ENCODE measurements around the gene MYL5. TPM values are rescaled to one million over a fixed set of nuclear protein-coding genes. Genes with fewer than 3 reads are reported as not detected.
"Not testable (repeated sequence)": the region's sequence is repeated elsewhere in the genome, so short reads cannot be mapped to it uniquely, and the experiment has no call there.

Gene MYL5
- total RNA-seq, 1 experiment from 2014 or later, result 17.1 TPM

DNA sequence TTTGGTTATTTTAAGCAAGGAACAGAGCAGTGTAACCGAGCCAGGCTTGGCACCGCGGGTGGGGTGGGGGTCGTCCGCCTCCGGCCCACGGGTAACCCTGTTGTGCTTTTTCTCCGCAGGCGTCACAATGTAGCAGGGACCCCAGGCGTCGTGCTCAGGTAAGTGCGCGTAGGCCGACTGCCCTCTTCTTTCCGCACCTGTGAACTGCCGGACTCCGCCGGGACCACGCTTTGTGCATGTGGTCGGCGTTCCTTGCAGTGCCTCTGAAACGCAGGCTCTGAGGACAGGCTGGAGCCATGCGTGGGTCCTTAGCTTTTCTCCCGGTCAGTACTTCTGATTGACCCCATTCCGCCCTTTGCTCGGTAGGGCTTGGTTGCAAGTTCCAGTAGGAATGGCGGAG is 56.2 kb downstream of the MYL5 start:
- no peaks in the 10 kb centered on the region for H3K9me3 Mint-ChIP-seq (ENCODE audit: unreplicated experiment)
- Histone ChIP-seq H3K4me1 (no peaks in the 10 kb centered on the region), H3K36me3 (ENCODE audit: control insufficient read depth, insufficient read depth, low read length) (peaks cover 2% of the 10 kb centered on the region; the same call in 1 of the 2 replicates), H3K9me3 (no peaks in the 10 kb centered on the region), H3K27me3 (replicated peaks; ENCODE audit: control insufficient read depth, insufficient read depth, low read length) (no peaks in the 10 kb centered on the region), H3K4me3 (ENCODE audit: low read depth, low read length) (no peak overlapping the region)
- peaks cover 9% of the 10 kb centered on the region for H3K4me1 Mint-ChIP-seq (ENCODE audit: low read depth, unreplicated experiment)
- H3K27me3 Mint-ChIP-seq (ENCODE audit: insufficient read depth, unreplicated experiment), result no peaks in the 10 kb centered on the region
- CTCF ChIA-PET, result no interaction called here
- TF ChIP-seq, protein P1, sequence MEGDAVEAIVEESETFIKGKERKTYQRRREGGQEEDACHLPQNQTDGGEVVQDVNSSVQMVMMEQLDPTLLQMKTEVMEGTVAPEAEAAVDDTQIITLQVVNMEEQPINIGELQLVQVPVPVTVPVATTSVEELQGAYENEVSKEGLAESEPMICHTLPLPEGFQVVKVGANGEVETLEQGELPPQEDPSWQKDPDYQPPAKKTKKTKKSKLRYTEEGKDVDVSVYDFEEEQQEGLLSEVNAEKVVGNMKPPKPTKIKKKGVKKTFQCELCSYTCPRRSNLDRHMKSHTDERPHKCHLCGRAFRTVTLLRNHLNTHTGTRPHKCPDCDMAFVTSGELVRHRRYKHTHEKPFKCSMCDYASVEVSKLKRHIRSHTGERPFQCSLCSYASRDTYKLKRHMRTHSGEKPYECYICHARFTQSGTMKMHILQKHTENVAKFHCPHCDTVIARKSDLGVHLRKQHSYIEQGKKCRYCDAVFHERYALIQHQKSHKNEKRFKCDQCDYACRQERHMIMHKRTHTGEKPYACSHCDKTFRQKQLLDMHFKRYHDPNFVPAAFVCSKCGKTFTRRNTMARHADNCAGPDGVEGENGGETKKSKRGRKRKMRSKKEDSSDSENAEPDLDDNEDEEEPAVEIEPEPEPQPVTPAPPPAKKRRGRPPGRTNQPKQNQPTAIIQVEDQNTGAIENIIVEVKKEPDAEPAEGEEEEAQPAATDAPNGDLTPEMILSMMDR (IDR thresholded peaks at IDR 0.05; ENCODE audit: insufficient read depth in 1 of 2, low read depth in 1 of 2, low read length in 1 of 2, severe bottlenecking in 1 of 2, unreplicated experiment in 1 of 2), result no peak
- BruUV-seq (replicated peaks), result no TSS peak
- POLR2A ChIA-PET, result no interaction called here
- no peak overlapping the region for H3K27ac Mint-ChIP-seq (ENCODE audit: unreplicated experiment)
- intact Hi-C loops (cut with micrococcal nuclease; ENCODE audit: unreplicated experiment), result no loop called here
- no peak overlapping the region for H3K4me3 Mint-ChIP-seq (ENCODE audit: unreplicated experiment)
- no peak for DNase-seq
- peaks cover 49% of the 10 kb centered on the region for H3K36me3 Mint-ChIP-seq (ENCODE audit: insufficient read depth, unreplicated experiment)

DNA sequence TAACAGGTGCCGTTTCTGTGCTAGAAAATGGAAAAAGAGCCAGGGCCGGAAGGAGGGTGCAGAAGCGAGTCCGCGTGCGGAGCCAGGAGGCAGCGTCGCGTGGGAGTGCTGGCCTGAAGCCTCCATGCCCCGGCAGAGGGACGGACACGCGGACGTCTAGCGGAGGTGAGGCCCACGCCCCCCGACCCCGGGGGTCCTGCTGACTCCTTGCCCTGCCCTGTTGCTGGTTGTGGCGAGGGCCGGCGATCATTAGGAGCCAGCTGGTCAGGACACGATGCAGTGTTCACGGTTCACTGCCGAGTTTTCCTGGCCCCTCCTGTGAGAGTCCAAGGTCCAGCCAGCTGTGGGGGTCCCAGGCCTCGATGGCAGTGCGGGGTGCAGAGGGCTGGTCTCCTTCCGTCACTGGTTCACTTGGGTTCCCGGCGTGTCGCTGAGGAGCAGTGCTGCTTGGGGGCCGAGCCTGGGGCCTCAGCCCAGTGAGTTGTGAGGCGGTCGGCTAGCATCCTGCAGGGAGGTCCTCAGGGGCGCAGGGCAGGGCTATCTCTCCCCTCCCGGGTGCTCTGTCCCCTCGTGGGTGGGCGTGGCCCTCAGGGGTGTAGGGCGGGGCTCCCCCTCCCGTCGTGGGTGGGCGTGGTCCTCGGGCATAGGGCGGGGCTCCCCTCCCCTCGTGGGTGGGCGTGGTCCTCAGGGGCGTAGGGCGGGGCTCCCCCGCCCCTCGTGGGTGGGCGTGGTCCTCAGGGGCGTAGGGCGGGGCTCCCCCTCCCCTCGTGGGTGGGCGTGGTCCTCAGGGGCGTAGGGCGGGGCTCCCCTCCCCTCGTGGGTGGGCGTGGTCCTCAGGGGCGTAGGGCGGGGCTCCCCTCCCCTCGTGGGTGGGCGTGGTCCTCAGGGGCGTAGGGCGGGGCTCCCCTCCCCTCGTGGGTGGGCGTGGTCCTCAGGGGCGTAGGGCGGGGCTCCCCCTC is 56.9 kb downstream of the MYL5 start:
- intact Hi-C loops (cut with micrococcal nuclease; ENCODE audit: unreplicated experiment); H3K4me1 ChIP-seq; BruUV-seq (replicated peaks); H3K9me3 Mint-ChIP-seq (ENCODE audit: unreplicated experiment); DNase-seq; H3K27me3 ChIP-seq (replicated peaks; ENCODE audit: control insufficient read depth, insufficient read depth, low read length); H3K27me3 Mint-ChIP-seq (ENCODE audit: insufficient read depth, unreplicated experiment); CTCF ChIA-PET; H3K4me3 Mint-ChIP-seq (ENCODE audit: unreplicated experiment); H3K36me3 ChIP-seq (ENCODE audit: control insufficient read depth, insufficient read depth, low read length); POLR2A ChIA-PET; H3K4me3 ChIP-seq (ENCODE audit: low read depth, low read length); H3K4me1 Mint-ChIP-seq (ENCODE audit: low read depth, unreplicated experiment); H3K27ac Mint-ChIP-seq (ENCODE audit: unreplicated experiment); H3K9me3 ChIP-seq: not testable (repeated sequence)
- H3K36me3 Mint-ChIP-seq (ENCODE audit: insufficient read depth, unreplicated experiment), result peaks cover 54% of the 10 kb centered on the region

Other genes starting within 250 kb of the MYL5 start
- 29.9 and 30.3 TPM in 2 replicates for gene ZNF721, start 175.4 kb upstream of the MYL5 start, total RNA-seq (2022)
- gene PIGG, start 175.3 kb upstream of the MYL5 start, total RNA-seq (2022), result 56.6 and 58.8 TPM in 2 replicates
- not detected in 2 replicates for gene TMEM271, start 98.2 kb upstream of the MYL5 start, total RNA-seq (2022)
- gene PDE6B, start 49.0 kb upstream of the MYL5 start, total RNA-seq (2022), result not detected in 2 replicates
- gene ATP5ME, start 266 bp upstream of the MYL5 start, total RNA-seq (2022), result 244 and 257 TPM in 2 replicates
- 0.20 TPM in 1 of 2 replicates, not detected in the other for gene SLC49A3, start 14.6 kb downstream of the MYL5 start, total RNA-seq (2022)
- gene PCGF3, start 31.3 kb downstream of the MYL5 start, total RNA-seq (2022), result 36.6 and 38.0 TPM in 2 replicates
- gene CPLX1, start 151.6 kb downstream of the MYL5 start, total RNA-seq (2022), result 20.5 and 20.9 TPM in 2 replicates

Data from Caco-2 (cell line).